Measurements from ENCODE around the gene INHA. TPM values are rescaled to one million over a fixed set of nuclear protein-coding genes. Genes with fewer than 3 reads are reported as not detected.

Gene INHA
- total and polyA plus RNA-seq, 5 donors: 16.7 to 47.6 (median 28.7) TPM

GRCh38 chr2:219567791-219568361, 4.2 kb upstream of the INHA start:
- no peak overlapping the region for H3K4me3 ChIP-seq (ENCODE audit: low read length)
- intact Hi-C loops (cut with DNase I): no loop called here
- DNase-seq (peak in 2 of 3 donors; percentile 63 to 68), ATAC-seq (no peak)
- H3K4me1 ChIP-seq (ENCODE audit: control insufficient read depth, insufficient read depth, low read length): no peaks in the 10 kb centered on the region
- 84% methylated on average over 35 of the region's 35 CpGs for WGBS
- no peak overlapping the region for H3K27ac ChIP-seq (ENCODE audit: low read length)
- no peaks in the 10 kb centered on the region for H3K9me3 ChIP-seq (ENCODE audit: control insufficient read depth, low read length)
- no peaks in the 10 kb centered on the region for H3K27me3 ChIP-seq (ENCODE audit: control insufficient read depth, insufficient read depth)

GRCh38 chr2:219569041-219569440, 3.1 kb upstream of the INHA start:
- Histone ChIP-seq H3K4me3 (ENCODE audit: low read length) (no peak overlapping the region), H3K4me1 (ENCODE audit: control insufficient read depth, insufficient read depth, low read length) (no peaks in the 10 kb centered on the region), H3K27ac (ENCODE audit: low read length) (no peak overlapping the region), H3K27me3 (ENCODE audit: control insufficient read depth, insufficient read depth) (no peaks in the 10 kb centered on the region), H3K9me3 (ENCODE audit: control insufficient read depth, low read length) (no peaks in the 10 kb centered on the region)
- 86% methylated on average over 6 of the region's 6 CpGs for WGBS
- intact Hi-C loops (cut with DNase I): no loop called here
- DNase-seq (no peak), ATAC-seq (no peak)

GRCh38 chr2:219569635-219570034, 2.5 kb upstream of the INHA start:
- no peaks in the 10 kb centered on the region for H3K4me1 ChIP-seq (ENCODE audit: control insufficient read depth, insufficient read depth, low read length)
- no peaks in the 10 kb centered on the region for H3K27me3 ChIP-seq (ENCODE audit: control insufficient read depth, insufficient read depth)
- peak overlapping the region; percentile 13 for H3K27ac ChIP-seq (ENCODE audit: low read length)
- peak overlapping the region; percentile 77 for H3K4me3 ChIP-seq (ENCODE audit: low read length)
- DNase-seq (no peak), ATAC-seq (no peak)
- H3K9me3 ChIP-seq (ENCODE audit: control insufficient read depth, low read length): no peaks in the 10 kb centered on the region
- intact Hi-C loops (cut with DNase I): loop anchor here in 1 of 4 donors (5.0 kb wide), 2 partner anchors 58 to 73 kb away; partner anchors contain the start of gene SLC4A3
- 75% methylated on average over 6 of the region's 6 CpGs for WGBS

- peak; percentile 45 to 78 (median 77) for DNase-seq
- no peaks in the 10 kb centered on the region for H3K27me3 ChIP-seq (ENCODE audit: control insufficient read depth, insufficient read depth)
- no peaks in the 10 kb centered on the region for H3K9me3 ChIP-seq (ENCODE audit: control insufficient read depth, low read length)
- peak; percentile 13 to 24 for ATAC-seq
- peak overlapping the region; percentile 95 for H3K27ac ChIP-seq (ENCODE audit: low read length)
- intact Hi-C loops (cut with DNase I): loop anchor here in 1 of 4 donors (5.0 kb wide), 2 partner anchors 57 to 72 kb away; partner anchors contain the start of gene SLC4A3
- no peaks in the 10 kb centered on the region for H3K4me1 ChIP-seq (ENCODE audit: control insufficient read depth, insufficient read depth, low read length)
- WGBS: 12% methylated on average over 95 of the region's 95 CpGs
- H3K4me3 ChIP-seq (ENCODE audit: low read length): peak overlapping the region; percentile 77
These were observed 1.8 kb upstream of the INHA start for GRCh38 chr2:219570194-219570923.

- Histone ChIP-seq H3K4me3 (ENCODE audit: low read length) (peak overlapping the region; percentile 77), H3K27me3 (ENCODE audit: control insufficient read depth, insufficient read depth) (no peaks in the 10 kb centered on the region), H3K9me3 (ENCODE audit: control insufficient read depth, low read length) (no peaks in the 10 kb centered on the region), H3K27ac (ENCODE audit: low read length) (peak overlapping the region; percentile 95), H3K4me1 (ENCODE audit: control insufficient read depth, insufficient read depth, low read length) (peaks cover 1% of the 10 kb centered on the region)
- DNase-seq: peak in 2 of 3 donors; percentile 74 to 75
- 2% methylated on average over 55 of the region's 55 CpGs for WGBS
- peak; percentile 0 to 1 for ATAC-seq
- intact Hi-C loops (cut with DNase I): loop anchor here in 1 of 4 donors (5.0 kb wide), 2 partner anchors 56 to 71 kb away; partner anchors contain the start of gene SLC4A3
These were observed 1.2 kb upstream of the INHA start for GRCh38 chr2:219570924-219571310.

GRCh38 chr2:219571311-219572236, 536 bp upstream of the INHA start, which contains the start of gene OBSL1:
Gene OBSL1 (minus strand): TSS chr2:219571539. CDS start chr2:219571232, 307 bp downstream.
- Histone ChIP-seq H3K9me3 (ENCODE audit: control insufficient read depth, low read length) (no peaks in the 10 kb centered on the region), H3K4me3 (ENCODE audit: low read length) (peak within 1 kb of the TSS; percentile 77), H3K27me3 (ENCODE audit: control insufficient read depth, insufficient read depth) (no peaks in the 10 kb centered on the region), H3K27ac (ENCODE audit: low read length) (peak within 1 kb of the TSS; percentile 95), H3K4me1 (ENCODE audit: control insufficient read depth, insufficient read depth, low read length) (peaks cover 1% of the 10 kb centered on the region)
- 5% methylated on average over 42 of the region's 42 CpGs for WGBS
- DNase-seq (peak; percentile 85 to 95 (median 93)), ATAC-seq (peak; percentile 82 to 85)
- intact Hi-C loops (cut with DNase I): loop anchor here in 1 of 4 donors (5.0 kb wide), 2 partner anchors 56 to 71 kb away; partner anchors contain the start of gene SLC4A3

- Histone ChIP-seq H3K4me1 (ENCODE audit: control insufficient read depth, insufficient read depth, low read length) (peaks cover 1% of the 10 kb centered on the region), H3K27me3 (ENCODE audit: control insufficient read depth, insufficient read depth) (no peaks in the 10 kb centered on the region), H3K27ac (ENCODE audit: low read length) (no peak overlapping the region), H3K9me3 (ENCODE audit: control insufficient read depth, low read length) (no peaks in the 10 kb centered on the region), H3K4me3 (ENCODE audit: low read length) (no peak overlapping the region)
- DNase-seq (no peak), ATAC-seq (no peak)
- intact Hi-C loops (cut with DNase I): loop anchor here in 1 of 4 donors (5.0 kb wide), 2 partner anchors 54 to 69 kb away; partner anchors contain the start of gene SLC4A3
- WGBS: 75% methylated on average over 5 of the region's 5 CpGs
These were observed 1.1 kb downstream of the INHA start for GRCh38 chr2:219573166-219573565.

GRCh38 chr2:219574484-219575311, 2.6 kb downstream of the INHA start:
- intact Hi-C loops (cut with DNase I): loop anchor here in 1 of 4 donors (2.0 to 5.0 kb wide), 3 partner anchors 18 to 68 kb away; partner anchors contain the start of gene SLC4A3

GRCh38 chr2:219575566-219576504, 3.7 kb downstream of the INHA start:
- Histone ChIP-seq H3K27ac (ENCODE audit: low read length) (no peak overlapping the region), H3K27me3 (ENCODE audit: control insufficient read depth, insufficient read depth) (no peaks in the 10 kb centered on the region), H3K9me3 (ENCODE audit: control insufficient read depth, low read length) (no peaks in the 10 kb centered on the region), H3K4me3 (ENCODE audit: low read length) (no peak overlapping the region), H3K4me1 (ENCODE audit: control insufficient read depth, insufficient read depth, low read length) (peaks cover 1% of the 10 kb centered on the region)
- no peak for ATAC-seq
- intact Hi-C loops (cut with DNase I): loop anchor here in 1 of 4 donors (2.0 kb wide), 1 partner anchor 17 kb away; no protein-coding TSS in a partner anchor
- WGBS: 83% methylated on average over 6 of the region's 6 CpGs
- peak in 1 of 3 donors; percentile 50 for DNase-seq

More at GRCh38 chr2:219574484-219575311, 2.6 kb downstream of the INHA start:
- Histone ChIP-seq H3K9me3 (ENCODE audit: control insufficient read depth, low read length) (no peaks in the 10 kb centered on the region), H3K4me3 (ENCODE audit: low read length) (no peak overlapping the region), H3K4me1 (ENCODE audit: control insufficient read depth, insufficient read depth, low read length) (peaks cover 1% of the 10 kb centered on the region), H3K27me3 (ENCODE audit: control insufficient read depth, insufficient read depth) (no peaks in the 10 kb centered on the region), H3K27ac (ENCODE audit: low read length) (no peak overlapping the region)
- DNase-seq (peak in 2 of 3 donors; percentile 54 to 56), ATAC-seq (no peak)
- 83% methylated on average over 22 of the region's 22 CpGs for WGBS
